ENCODE data around the gene FMN2.

- TF ChIP-seq PPARA (CRISPR knock-in tag; IDR thresholded peaks at IDR 0.05; ENCODE audit: borderline replicate concordance) = no peak
- no peak for TF ChIP-seq POU6F1 (CRISPR knock-in tag; IDR thresholded peaks at IDR 0.05; ENCODE audit: borderline replicate concordance, low read depth)
- TF ChIP-seq RARB (CRISPR knock-in tag; IDR thresholded peaks at IDR 0.05) = no peak
Measured at GRCh38 chr1:240515505-240515904, 423.8 kb downstream of the FMN2 start.
